M059J (cell line): Measurements from ENCODE around the gene CTNNA1. TPM values are rescaled to one million over a fixed set of nuclear protein-coding genes. Genes with fewer than 3 reads are reported as not detected.
"Not testable (repeated sequence)": the region's sequence is repeated elsewhere in the genome, so short reads cannot be mapped to it uniquely, and the experiment has no call there.

ENCODE experiments used
- DNase-seq: peaks from one replicate; pipeline ENCODE4 v3.0.0-alpha.2; 2012; ENCODE audit warnings: low read depth
- total RNA-seq: library from RNA; depleted of rRNA; stranded (reverse); fragments of >200 nt; shearing (Covaris generic); gene quantifications from 2 replicates; pipeline ENCODE4 v1.2.3, GENCODE V29; 2014

CTNNA1 gene
- total RNA-seq, 1 experiment from 2014 or later: 277 TPM

DNA sequence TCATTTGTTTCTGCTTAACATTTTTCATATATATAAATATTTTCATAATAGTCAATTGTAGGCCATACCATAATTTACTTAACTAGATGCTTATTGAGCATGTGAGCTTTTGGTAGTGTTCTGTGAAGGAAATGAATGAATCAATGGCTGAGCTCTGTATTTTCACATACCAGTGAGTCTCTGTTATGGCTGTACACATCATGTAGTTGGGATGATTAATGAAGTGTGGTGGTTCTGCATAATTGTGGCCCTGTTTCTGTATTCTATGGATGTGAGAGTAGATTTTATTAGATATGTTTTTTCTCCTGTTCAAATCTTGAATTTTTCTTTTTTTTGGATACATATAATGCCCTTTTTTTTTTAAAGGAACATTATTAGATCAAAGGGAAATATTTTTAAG is 56.2 kb downstream of the CTNNA1 start:
- DNase-seq: no peak

DNA sequence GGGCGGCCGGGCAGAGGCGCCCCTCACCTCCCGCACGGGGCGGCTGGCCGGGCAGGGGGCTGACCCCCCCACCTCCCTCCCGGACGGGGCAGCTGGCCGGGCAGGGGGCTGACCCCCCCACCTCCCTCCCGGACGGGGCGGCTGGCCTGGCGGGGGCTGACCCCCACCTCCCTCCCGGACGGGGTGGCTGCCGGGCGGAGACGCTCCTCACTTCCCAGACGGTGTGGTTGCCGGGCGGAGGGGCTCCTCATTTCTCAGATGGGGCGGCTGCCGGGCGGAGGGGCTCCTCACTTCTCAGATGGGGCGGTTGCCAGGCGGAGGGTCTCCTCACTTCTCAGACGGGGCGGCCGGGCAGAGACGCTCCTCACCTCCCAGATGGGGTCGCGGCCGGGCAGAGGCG is 57.6 kb downstream of the CTNNA1 start:
- DNase-seq: not testable (repeated sequence)

DNA sequence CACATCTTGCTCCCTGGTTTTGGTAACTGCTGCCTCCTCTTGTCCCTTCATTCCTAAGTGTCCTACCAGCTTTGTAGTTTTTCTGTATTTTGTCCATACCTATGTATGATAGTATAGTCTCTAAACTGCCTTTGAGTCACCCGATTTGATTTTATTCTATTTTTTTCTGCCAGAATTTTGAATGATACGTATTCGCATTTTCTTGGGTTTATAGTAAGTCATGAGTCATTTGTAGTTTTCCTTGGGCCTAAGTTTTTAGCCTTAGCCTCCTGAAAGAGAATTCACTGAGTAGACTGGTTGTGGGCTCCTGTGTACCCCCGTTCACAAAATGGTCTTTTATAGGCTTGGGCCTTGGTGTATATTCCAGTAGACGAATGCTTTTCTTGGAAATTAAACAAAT is 62.3 kb downstream of the CTNNA1 start:
- no peak for DNase-seq

DNA sequence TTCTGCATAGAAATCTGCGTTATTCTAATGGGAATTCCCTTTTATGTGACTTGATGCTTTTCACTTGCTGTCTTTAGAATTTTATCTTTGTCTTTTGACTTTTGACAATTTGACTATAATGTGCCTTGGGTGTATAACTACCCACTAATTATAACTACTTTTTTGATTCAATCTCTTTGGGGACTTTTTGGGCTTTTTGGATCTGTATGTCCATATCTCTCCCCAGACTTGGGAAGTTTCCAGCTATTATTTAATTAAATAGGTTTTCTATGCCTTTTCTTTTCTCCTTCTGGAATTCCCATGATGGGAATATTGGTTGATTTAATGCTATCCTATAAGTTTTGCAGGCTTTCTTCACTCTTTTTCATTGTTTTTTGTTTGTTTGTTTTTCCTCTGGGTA is 64.0 kb downstream of the CTNNA1 start:
- DNase-seq: no peak

DNA sequence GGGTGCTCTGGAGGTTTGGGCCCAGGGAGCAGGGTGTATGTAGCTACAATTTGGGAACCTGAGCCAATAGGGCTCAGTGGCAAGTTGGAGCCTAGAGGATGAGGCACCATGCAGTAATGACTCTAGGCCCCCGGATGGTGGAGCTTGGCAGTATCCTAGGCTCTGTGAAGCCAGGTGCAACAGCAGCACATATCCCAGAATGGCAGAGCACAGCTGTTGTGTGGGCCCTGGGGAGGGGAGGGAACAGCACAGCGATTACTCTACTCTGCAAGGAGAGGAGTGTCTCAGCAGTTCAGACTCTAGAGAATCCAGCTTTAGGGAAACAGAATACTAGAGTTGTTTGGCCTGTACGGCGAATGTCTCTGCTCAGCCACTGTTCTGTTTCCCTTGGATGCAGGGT is 65.9 kb downstream of the CTNNA1 start:
- no peak for DNase-seq

DNA sequence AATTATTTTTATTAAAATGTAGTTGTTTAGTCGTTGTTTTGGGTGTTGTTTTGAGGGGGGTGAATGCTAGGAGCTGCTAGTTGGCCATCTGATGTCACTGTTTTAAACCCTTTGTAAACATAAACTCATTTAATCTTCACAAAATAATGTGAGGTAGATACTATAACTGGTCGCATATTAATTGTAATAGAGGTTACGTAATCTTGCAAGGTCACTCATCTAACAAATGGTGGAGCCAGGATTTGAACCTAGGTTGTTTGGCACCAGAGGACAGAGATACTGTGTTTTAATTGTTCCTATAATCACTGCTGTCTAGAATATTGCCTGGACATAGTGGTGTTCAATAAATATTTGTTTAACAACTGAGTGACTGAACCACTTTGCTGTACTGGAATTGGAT is 67.5 kb downstream of the CTNNA1 start:
- DNase-seq: no peak

DNA sequence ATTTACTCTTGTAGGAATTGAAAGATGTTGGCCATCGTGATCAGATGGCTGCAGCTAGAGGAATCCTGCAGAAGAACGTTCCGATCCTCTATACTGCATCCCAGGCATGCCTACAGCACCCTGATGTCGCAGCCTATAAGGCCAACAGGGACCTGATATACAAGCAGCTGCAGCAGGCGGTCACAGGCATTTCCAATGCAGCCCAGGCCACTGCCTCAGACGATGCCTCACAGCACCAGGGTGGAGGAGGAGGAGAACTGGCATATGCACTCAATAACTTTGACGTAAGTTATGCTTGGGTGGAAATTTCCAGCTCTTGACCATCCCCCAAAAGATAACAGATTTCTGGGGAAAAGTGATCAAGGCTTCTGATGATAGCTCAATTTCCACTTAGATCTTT is 71.3 kb downstream of the CTNNA1 start:
- no peak for DNase-seq

DNA sequence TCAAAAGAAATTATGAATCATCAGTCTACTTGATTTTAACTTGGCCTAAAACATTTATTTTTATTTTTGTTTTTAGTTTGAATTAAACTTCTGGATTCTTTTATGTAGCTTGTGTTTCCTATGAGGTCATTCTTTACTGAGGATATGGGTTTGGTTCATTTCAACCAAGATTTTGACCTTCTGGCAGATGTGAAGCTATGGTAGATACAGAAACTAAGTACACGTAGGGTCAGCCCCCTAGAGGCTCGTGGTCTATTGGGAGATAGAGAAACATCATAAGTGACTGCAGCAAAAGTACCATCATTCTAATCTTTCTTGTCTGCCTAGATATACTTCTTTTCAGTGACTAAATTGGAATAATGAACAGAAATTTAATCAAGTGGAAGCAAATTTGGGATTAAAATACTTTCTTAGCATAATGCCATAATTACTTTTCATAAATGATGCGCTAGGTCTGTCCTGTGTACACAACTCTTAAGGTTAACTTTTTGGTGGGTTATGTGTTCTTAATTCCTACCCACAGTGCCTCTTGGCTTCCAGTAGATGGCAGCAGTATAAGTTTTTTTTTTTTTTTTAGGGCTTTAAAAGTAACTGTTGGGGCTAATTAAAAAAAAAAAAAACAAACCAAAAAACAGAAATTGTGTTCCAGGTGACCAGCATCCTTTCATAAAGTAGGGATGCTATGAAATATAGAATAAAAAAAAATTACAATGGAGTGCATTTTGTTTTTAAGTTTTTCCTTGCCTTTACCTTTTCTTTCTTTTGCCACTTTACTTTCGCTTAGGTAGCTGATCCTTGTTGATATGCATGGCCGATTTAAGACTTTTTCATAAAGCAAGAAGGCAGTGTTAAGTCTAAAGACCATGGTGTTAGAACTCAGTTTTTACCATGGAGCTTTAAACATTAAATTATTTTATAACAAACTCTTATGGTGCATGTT is 72.0 kb downstream of the CTNNA1 start:
- no peak for DNase-seq

DNA sequence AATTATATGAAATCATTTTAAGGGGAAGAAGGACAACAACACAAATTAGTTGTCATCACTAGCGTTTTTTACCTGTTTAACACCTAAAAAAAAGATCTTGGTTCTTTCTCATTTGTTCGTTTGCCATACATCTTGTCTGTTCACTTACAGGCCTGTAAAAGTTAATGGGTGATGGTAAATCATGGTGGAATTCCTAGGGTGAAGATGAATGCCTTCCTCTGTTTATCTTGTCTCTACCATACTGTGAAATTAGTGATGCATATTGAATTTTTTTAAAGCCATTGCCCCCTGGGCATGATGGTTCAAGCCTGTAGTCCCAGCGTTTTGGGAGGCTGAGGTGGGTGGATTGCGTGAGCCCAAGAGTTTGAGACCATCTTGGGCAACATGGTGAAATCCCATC is 75.3 kb downstream of the CTNNA1 start:
- no peak for DNase-seq

DNA sequence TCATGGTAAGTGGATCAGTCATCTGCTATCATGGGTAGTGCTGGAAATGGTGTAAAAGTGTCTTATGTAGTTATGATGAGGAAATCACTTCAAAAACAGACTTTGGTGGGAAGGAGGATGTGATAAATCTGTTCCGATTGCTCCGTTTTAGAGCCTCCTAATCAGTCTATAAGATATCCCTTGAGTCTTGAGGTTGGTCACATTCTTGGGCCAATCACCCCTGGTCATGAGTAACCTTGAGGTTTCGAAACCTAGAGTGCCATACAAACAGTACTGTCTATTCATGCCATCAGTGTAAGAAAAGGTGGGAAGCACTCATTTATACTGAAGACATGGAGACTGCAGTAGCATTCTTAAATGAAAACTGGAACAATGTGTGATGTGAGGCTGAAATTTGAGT is 76.1 kb downstream of the CTNNA1 start:
- DNase-seq: peak; percentile 23

DNA sequence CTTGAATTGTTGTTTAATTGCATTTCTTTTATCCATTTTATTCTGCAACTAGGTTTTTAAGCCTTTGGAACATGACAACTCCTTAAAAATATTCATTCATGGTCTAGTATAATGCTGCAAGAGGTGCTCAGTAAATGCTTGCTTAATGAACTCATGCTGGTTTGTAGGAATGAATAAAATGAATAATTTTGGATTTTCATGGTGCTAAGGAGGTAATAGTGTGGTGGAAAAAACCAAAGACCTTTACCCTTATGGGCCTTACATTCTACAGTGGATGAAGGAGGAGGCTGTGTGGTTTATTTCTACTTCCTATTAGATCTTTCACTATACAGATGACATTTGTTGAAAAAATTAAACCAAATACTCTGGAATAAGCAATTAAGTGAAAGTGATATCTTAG is 78.5 kb downstream of the CTNNA1 start:
- peak; percentile 16 for DNase-seq

DNA sequence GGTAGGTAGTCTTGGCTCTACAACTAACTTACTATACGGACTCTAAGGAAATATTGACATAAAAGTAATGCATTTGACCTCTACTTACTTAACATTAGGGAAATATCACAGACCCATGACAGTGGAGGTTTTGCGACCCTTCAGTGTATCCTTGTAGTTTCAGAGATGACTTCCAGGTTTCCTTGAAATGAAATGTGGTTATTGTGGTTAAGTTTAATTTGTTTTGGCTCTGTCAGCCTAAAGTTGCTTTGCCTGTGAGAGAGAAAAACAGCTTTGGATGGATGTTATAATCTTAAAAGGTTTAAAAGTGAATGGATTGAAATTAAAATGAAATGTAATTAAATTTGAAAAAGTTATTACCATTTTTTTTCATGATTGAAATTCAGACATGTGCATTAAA is 79.0 kb downstream of the CTNNA1 start:
- peak; percentile 59 for DNase-seq

DNA sequence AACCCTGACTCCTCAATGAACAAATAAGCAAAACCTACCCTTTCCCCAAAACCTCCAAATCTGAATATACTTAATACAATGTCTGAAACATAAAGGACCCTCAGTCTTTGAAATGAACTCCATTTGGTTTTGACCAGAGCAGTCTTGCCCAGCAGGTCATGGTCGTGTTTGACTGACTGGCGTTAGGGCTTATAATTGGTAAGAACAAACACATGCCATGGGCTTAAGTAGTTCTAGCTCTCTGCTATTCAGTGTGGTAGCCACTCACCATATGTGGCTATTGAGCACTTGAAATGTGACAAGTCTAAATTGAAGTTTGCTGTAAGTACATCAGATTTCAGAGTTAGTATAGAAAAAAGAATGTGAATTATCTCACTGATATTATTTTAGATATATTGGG is 79.9 kb downstream of the CTNNA1 start:
- no peak for DNase-seq

DNA sequence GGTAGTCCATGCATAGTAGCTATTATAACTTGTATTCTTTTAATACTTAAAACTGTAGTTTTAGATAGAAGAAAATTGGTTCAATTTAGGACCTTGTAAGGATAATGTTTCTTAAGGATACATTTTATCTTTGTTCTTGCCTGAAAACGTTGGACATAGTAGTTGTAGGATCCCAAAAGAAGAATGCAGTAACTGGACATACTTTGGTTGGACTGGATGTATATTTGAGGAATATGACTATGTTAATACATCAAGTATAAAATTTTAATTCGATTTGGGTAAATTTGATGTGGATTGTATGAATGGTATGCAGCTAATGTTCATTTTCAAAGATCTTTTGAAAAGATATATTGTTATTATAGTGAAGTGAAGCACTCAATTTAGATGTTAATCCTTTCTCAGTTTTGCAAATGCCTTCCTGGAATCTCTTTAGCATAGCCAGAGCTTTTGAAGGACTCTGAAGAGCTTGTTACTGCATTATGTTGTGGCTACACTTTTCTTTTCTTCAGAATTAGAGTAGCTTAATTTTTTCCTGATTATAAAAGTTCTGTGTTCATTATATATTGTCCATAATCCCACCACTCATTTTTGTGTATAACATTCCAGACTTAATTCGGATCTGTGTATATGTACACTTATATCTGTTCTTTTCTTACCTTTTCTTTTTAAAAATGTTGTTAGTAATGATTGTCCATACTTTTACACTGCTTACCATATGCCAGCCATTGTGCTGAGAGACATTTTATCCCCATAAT is 80.7 kb downstream of the CTNNA1 start:
- DNase-seq: no peak

DNA sequence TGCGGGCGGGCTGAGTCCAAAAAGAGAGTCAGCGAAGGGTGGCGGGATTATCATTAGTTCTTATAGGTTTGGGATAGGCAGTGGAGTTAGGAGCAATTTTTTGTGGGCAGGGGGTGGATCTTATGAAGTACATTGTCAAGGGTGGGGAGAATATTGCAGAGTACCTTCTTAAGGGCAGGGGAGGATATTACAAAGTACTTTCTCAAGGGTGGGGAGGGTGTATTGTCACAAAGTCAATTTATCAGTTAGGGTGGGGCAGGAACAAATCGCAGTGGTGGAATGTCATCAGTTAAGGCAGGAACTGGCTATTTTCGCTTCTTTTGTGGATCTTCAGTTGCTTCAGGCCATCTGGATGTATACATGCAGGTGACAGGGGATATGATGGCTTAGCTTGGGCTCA is 81.6 kb downstream of the CTNNA1 start:
- DNase-seq: not testable (repeated sequence)

DNA sequence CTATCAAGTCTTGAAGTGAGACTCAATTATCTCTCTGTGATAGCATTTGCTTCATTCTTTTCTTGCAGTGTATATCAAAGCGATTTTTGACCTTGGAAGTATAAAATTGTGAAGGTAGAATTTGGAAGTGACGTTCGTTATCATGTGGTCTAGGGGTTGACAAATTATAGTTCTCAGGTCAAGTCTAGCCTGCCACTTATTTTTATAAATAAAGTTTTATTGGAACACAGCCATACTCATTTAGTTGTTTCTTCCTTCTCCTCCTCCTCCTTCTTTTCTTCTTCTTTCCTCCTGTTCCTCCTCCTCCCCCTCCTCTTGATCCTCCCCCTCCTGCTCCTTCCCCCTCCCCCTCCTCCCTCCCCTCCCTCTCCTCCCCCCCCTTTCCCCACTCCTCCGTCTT is 83.9 kb downstream of the CTNNA1 start:
- no peak for DNase-seq

DNA sequence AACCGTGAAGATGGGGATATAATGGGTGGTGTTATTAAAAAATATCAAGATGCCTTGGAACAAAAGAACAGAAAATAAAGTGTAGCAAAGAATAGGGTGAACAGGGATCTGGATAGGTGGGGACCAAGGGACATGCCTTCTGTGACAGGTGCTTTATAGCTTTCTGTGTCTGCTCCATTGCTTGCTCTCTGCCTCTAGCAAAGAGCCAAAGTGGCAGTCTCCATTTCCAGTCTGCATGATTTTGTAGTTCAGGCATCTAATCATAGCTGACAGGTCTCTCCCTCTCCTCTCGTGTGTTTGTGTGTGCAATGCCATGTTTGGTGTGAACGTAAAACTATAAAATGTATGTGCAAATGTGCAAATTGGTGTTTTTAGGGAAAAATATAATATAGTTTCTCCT is 86.9 kb downstream of the CTNNA1 start:
- no peak for DNase-seq

DNA sequence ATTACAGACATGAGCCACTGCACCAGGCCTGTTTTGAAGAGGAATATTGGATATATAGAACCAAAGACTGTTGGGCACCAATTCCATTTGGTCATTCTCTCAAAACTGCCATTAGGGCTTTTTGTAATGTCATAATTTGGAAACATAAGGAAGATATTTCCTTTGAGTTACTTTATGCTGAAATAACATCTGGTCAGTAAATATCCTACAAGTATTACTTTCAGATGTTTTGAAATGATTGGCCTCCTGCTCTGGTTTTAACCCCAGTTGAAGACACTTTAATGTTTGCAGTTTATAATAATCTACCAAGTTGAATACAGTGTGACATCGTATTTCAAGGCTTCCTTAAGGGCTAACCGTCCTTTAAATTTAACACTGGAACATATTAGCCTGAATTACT is 88.3 kb downstream of the CTNNA1 start:
- no peak for DNase-seq

DNA sequence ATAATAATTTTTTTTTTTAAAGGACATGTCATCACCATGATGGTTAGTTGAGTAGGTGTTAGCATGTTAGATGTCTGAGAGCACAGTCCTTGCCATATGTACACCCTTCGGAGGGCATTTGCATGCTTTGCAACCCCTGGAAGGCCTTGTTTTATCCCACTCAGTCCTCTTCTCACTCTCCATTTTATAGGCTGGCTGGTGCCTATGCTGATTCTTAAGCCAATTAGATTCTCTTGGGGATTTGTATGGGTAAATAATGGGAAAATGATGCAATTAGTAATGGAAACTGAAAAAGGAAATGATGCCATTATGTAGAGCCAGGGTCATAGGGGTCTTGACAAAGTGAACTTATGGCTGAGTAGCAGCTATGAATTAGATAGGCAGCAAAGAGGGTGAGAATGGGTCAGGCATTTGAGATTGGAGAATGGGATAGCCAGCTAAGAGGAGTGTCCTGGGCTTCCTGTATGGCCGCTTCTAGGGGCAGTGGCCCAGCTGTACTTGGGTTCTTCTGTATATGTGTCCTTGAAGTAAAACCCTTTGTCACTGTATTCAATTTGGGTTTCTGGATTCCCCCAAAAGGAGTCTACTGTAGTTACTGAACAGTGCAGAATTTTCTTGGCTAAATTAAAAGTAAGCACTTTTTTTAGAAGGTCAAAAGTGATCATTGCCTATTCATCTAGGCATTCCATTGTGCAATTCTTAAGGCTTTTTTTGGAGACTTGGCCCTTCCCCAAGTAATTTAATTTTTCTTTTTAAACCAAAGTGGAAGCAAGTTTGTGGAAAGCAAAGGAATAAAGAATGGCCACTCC is 90.3 kb downstream of the CTNNA1 start:
- no peak for DNase-seq

DNA sequence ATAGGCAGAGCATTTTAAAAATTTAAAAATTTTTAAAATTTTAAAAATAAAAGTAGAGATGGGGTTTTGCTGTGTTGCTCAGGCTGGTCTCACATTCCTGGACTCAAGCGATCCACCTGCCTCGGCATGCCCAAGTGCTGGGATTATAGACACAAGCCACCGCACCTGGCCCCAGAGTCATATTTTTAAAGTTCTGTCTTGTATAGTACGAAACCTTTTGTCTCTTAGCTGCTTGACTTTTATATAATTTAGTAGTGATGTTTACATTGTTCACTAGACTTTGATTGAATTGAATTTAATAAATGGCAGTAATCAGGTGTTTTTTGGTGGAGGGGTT is 90.9 kb downstream of the CTNNA1 start:
- no peak for DNase-seq

DNA sequence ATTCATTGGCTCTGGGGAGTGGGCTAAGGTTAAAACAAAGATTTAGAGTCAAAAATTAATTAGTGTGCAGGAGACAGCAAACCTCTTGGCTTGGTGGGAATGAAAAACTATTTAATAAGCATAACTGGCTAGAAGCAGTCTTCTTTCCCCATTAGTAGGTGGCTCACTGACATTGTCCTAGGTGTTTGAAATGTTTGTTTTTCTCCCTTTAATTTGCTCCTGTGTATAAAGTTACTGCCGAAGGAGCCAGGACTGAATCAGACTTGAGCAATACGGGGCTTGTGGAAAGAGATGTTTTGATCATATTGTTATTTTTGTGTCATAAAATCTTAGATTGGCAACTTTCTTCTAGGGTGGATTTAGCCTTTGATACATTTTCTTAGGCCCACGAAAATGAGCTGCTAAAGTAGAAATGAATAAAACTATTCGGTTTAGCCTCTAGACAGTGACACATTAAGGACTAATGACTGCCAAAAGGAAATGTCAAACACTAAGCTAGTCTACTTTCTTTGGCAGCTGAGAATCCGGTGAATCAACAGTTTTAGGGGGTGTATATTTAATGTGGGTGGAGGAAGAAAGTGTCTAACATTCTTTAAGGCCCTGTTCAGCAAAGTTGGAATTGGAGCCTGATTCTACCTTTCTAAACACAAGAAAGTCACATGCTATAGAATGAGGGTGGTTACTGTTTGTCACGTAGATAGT is 91.7 kb downstream of the CTNNA1 start:
- DNase-seq: peak; percentile 83

DNA sequence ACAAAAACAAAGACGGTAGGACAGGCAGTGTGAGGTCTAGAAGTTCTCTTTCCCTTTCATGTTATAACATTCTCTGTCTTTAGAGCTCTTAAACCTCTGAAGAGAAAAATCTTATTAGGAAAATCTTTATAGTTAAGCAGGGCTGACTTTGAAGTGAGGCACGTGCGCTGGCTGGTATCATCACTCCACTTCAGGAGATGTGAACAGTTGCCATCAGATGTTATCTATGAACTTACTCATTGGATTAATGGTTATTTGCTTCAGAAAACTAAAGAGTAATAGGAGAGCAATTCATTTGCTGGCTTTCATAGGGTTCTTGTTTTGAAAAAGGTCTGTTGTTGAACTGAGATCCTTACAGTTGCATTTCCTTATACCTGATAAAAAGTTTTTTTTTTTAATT is 96.2 kb downstream of the CTNNA1 start:
- peak; percentile 53 for DNase-seq
